ENCODE data around the gene NFS1.
"Not testable (repeated sequence)": the region's sequence is repeated elsewhere in the genome, so short reads cannot be mapped to it uniquely, and the experiment has no call there.

The NFS1 gene

DNA sequence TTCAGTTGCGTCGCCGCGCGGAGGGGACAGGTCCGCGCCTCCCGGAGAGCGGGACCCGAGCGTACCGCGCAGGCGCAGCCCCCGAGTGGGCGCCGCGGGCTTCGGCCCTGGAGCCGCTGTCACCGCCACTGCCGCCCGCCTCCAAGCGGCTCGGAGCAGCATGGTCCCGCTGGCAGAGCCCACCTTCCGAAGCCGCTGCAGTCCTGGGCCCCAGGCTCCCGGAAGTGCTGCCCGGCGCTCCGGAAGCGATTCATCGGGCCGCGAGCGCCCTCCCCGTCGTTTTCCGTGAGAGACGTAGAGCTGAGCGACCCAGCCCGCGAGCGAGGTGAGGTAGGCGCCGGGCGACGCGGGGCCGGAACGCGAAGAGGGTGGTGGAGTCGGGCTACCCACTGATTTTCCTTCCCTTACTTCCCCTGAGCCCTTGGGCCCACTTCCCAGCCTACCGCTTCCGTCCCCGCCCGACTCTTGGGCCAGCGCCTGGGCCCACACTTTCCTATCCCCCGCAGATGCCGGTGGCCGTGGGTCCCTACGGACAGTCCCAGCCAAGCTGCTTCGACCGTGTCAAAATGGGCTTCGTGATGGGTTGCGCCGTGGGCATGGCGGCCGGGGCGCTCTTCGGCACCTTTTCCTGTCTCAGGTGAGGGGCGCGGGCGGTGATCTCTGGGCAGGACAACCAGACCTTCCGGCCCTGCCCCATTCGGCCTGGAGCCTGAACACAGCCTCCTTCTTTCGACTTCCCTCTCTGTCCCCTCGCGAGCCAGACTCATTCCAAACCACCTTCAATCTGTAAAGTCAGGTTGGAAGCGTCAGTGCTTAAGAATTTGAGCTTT, at the start of gene NFS1, which contains the start of gene ROMO1:
TSS of gene NFS1 (minus strand) at position 226 of the 830 bp plus-strand sequence. CDS start at position 162, 64 bp downstream.
TSS of gene ROMO1 (plus strand) at position 279 of the 830 bp plus-strand sequence. CDS start at position 507, 228 bp downstream.
- DNase-seq = peak; percentile 81 to 83

DNA sequence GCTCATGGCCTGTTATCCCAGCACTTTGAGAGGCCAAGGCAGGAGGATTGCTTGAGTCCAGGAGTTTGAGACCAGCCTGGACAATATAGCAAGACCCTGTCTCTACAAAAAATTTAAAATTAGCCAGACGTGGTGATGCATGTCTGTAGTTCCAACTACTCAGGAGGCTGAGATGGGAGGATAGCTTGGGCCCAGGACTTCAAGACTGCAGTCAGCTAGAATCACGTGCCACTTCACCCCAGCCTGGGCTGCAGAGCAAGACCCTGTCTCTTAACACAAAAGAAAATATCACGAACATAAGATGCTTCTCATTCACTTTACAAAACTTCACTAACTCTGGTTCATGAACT, 45.3 kb upstream of the NFS1 start:
- DNase-seq = not testable (repeated sequence)

GRCh38 chr20:35743693-35744491, 44.7 kb upstream of the NFS1 start:
- DNase-seq = no peak

DNA sequence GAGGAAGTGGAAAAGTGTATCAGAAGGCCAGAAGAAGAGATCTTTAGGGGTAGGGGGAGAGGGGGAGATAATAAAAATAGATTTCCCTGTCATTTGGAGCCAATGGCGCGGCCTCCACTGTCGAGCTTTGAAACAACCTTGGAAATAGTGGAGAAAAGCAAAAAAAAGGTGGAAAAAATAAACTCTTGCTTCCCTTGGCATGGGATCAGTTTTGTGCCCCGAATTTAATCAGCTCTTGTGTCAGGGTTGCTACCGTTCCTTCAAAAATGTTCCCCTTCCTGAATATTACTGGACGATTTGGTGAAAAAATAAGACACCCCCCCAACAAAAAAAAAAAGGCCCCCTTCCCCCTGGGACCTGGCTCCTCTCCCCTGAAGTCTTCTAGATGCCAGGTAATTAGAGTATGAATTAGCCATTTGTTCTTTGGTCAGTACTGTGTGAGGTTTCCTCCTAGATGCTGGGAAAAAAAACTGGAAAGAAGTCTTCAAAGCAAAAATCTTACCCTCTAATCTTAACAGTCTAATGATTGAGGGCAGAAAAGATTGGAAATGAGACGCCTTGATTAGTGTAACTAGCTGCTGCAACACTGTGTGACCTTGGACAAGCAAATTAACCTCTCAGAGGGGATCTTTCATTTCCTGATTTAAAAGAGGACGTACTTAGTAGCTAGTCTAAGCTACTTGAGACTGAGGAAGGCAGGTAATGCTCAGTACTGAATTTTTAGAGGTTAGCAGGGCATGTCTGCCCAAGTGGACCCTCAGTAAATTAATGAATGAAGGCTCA, 43.8 kb upstream of the NFS1 start:
- no peak for DNase-seq

DNA sequence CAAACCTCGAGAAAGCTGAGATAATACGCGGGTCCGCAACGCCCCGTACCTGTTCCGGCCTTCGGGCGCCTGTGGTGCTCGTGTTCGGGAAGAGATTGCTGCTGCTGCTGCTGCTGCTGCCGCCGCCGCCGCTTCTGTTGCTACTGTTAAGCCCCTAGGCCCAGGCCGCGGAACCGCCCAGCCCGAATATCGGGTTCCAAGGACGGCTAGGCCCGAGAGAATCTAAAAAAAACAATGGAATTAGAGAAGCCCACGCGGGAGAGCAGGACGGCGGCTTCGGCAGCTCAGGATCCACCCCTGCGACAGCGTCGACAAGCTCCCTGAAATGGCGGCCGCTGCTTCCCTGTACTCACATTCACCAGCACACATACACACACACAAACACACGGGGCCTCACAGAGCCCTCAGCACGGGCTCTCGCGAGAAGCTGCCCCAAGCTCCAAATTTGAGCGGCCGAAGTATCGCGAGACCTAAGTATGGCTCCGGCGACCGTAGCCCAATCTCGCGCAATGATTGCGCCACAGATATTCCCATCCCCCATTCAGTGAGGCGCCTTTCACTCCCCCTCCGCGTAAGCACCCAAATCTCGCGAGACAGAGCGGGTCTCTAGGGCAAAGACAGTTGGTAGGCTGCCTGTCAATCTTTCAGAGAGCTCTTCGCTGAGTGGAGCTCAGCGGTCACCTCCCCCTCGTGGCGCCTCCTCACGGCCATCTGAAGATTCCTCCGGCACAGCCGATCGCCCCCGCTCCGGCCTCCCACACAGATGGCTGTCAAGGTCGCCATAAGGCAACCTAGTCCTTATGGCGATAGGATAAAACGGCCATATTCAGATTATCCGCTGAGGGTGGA, 43.0 kb upstream of the NFS1 start, which contains the start of gene RBM39:
TSS of gene RBM39 (minus strand) at position 369 of the 849 bp plus-strand sequence. CDS start 1,386 bp downstream, outside the sequence.
- peak; percentile 97 to 99 for DNase-seq

DNA sequence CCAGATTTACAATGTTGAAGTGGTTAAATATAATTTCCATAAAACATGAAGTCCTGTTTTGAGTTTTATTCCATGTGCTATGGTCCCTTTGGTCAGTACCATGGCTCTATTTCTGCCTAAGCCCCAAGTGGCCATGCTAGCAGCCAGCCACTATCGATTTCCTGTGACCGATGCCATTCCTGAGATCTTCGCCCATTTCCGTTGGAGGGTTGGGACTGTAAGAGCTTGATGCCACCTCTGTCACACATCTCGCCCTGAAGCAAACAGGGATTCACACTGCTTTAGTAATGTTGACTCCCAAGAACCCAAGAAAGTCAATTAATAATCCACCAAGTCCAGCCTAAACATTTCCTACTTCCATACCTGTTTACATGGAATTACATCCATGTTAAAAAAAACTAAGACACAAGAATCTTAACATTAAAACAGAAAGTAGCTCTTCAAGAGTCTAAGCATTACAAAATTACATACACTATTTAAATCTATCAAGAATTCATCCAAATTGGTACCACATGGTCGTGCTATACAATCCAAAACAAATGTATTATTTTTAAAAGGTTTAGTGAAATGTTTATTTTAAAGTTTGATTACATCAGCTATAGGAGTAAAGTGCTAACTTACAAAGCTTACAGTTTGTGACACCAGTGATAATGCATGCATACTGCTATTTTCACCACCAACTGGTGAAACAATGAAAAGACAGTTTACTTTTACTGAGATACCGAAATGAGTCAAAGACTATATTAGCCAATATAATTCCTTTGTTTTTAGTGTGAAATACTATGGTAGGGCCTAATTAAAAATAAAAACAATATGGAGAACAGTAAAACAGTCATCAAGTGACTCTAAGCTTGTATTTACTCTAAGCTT, 40.4 kb upstream of the NFS1 start:
- no peak for DNase-seq

DNA sequence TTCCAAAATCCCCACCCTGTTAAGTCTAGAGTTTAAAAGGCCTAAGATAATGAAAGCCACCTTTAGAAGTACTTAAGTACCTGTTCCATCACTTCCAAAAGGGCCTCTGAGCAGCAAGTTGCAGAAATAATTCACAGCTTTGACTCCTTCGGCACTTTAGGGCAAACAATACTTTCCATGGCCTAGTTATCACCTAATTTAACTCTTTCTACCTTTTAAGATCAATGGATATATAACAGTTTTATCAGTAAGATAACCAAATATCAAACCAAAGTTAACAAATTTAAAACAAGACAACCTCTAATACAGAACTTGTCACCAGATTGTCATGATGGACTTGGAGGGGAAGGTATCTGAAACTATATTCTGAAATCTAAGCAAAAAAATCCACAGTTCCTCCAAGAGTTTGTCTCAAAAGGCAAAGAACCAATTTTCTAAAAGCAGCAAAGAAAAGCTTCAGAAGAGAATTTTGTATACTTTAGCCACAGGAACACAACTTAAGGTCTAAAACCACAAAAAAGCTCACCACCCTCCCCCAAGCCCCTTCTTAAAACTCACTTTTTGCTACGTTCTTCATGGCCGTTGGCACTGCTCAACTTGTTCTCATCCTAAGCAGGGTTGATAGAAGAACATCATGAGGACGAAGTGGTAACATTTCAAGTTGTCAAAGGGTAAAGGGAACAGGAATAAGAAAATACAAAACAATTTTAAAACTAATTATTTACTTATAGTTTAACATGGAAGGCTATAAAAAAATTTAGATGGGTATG, 39.4 kb upstream of the NFS1 start:
- DNase-seq = no peak

GRCh38 chr20:35737865-35738333, 38.7 kb upstream of the NFS1 start:
- DNase-seq = no peak

DNA sequence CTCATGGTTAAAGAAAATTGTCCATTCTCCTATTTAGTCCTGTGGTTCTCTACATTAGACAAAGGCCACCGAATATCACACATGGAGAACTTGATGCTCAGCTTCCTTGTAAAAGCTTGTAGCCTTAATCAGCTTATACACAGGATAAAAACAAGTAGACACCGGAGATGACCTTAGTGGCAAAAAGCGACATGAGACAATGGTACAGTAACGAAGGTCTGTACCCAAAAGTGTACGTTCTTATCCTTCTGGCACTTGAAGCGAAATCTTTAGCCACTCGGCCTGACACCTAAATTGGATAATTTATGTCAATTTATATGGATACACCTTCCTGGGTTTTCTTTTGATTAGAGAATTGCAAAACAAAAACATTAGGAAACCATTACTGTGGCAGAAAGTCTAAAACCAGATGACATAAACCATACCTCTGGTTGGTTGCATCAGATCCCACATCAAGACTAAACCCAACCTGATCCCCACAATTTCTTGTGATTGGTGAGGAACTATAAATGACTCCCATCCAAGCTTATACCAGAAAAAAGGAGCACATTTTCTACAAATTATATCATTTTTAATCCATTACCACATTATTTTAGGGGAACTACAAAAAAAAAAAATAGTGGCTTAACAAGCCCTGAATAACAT, 36.8 kb upstream of the NFS1 start:
- no peak for DNase-seq

GRCh38 chr20:35734777-35735649, 35.9 kb upstream of the NFS1 start:
- no peak for DNase-seq

DNA sequence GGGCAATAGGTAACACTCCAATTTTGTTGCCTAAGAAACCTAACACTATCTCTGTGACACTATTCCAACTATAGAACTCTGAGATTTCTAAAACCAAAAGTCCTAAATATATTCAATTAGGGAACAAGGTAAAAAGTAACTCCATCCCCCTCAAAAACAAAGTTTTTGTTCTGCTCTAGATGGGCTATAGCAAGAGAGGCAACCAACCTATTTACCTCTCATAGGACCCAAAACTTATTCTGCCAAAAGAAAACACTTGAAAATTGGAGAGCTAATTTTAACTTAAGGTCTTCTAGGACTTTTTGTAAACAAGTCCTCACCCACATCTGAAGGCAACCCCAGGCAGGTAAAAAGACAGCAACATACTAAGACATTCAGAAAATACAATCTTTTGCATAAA, 35.2 kb upstream of the NFS1 start:
- DNase-seq = no peak

- no peak for DNase-seq
These were observed 33.5 kb upstream of the NFS1 start for GRCh38 chr20:35732644-35732982.

GRCh38 chr20:35731862-35732643, 32.9 kb upstream of the NFS1 start:
- DNase-seq = no peak

DNA sequence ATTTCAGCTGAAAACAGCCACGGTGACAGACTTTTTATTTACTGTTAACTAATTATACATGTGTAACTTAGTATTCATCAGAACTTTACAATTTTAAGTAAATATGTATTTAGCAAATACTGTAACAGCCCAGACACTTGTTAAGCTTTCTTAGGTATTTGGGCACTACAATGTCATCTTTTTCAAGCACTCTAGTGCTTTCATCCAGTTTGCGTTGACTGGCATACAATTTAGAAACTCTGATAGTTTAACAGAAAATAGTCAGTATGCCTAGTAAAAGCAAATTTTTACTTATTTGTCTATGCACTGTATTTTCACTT, 32.3 kb upstream of the NFS1 start:
- no peak for DNase-seq

GRCh38 chr20:35730583-35731468, 31.7 kb upstream of the NFS1 start:
- DNase-seq = no peak

DNA sequence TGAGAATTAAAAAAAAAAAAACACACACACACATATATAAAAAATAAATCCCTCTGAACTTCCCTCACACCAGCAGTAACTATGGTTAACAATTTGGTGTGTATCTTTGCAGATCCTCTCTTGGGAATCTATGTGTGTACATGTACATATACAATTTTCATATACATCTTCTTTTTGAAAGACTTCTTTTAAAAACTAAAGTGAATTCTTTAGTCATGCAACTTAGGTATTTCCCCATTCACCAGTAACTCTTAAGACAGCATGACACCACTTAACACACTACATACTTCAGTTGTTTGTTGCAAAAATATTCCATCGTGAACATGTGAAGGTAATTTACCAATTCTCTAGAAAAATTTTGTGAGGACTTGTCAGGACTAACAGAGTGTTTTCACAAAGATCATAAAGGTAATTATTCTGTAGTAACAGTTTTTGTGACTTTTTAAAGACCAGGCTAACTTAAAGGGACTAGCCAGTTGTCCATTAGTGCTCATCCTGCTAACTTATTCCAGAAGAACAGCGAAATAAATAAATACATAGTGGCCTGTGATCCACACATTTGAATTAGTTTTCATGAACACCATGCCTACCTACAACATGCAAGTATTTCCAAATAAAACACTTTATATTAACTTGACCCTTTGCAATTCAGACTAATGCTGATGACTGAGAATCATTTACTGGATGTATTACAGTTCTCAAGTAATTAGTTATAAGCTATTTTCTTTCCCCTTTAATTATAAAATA, 30.9 kb upstream of the NFS1 start:
- no peak for DNase-seq
